ENCODE results near the gene KCNJ18. TPM values are rescaled to one million over a fixed set of nuclear protein-coding genes. Genes with fewer than 3 reads are reported as not detected.
"Not testable (repeated sequence)": the region's sequence is repeated elsewhere in the genome, so short reads cannot be mapped to it uniquely, and the experiment has no call there.

KCNJ18 gene
- total RNA-seq, 1 experiment from 2014 or later = not detected

DNA sequence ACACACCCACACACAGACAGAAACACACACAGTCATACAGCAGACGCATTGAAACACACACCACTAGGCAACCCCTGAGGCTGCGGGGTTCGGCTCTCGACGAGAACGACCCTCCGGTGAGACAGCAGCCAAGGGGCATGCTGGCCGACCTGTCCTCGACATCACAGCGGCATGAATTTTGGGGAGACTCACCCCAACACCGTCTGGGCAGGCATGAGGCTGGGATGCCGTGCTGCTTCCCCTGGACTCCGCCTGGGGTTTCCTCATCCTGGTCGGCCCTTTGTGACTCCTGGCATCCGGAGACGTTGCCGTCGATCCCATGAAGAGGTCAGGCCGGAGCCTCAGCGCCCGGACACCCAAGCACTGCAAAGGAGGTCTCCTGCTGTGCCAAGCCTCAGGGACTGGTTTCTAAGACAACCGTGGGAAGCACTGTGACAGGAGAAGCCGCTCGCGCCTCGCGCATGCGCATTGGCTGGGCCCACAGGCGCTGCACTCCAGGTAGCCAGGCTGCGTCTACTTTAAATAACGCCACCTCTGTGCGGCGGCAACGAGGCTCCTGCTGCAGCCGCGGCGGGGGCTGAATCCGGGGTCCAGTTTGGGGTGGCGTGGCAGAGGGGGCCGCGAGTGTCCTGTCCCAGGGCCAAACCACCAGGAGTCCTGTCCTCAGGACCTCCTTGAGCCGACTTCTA, 13.8 kb upstream of the KCNJ18 start:
- H3K9me3 Mint-ChIP-seq (ENCODE audit: unreplicated experiment) = no peaks in the 10 kb centered on the region
- ChIA-PET POLR2A (no interaction called here), CTCF (no interaction called here)
- Histone ChIP-seq H3K4me1 (no peaks in the 10 kb centered on the region), H3K9me3 (no peaks in the 10 kb centered on the region), H3K4me3 (ENCODE audit: low read depth, low read length) (no peak overlapping the region), H3K36me3 (ENCODE audit: control insufficient read depth, insufficient read depth, low read length) (no peaks in the 10 kb centered on the region), H3K27me3 (replicated peaks; ENCODE audit: control insufficient read depth, insufficient read depth, low read length) (no peaks in the 10 kb centered on the region)
- peaks cover 24% of the 10 kb centered on the region for H3K27me3 Mint-ChIP-seq (ENCODE audit: insufficient read depth, unreplicated experiment)
- H3K4me3 Mint-ChIP-seq (ENCODE audit: unreplicated experiment) = no peak overlapping the region
- no peaks in the 10 kb centered on the region for H3K36me3 Mint-ChIP-seq (ENCODE audit: insufficient read depth, unreplicated experiment)
- H3K27ac Mint-ChIP-seq (ENCODE audit: unreplicated experiment) = no peak overlapping the region
- no peak for TF ChIP-seq CTCF (IDR thresholded peaks at IDR 0.05; ENCODE audit: insufficient read depth in 1 of 2, low read depth in 1 of 2, low read length in 1 of 2, severe bottlenecking in 1 of 2, unreplicated experiment in 1 of 2)
- no peaks in the 10 kb centered on the region for H3K4me1 Mint-ChIP-seq (ENCODE audit: low read depth, unreplicated experiment)
- intact Hi-C loops (cut with micrococcal nuclease; ENCODE audit: unreplicated experiment) = no loop called here
- DNase-seq = peak in 1 of 2 experiments; percentile 28
- BruUV-seq (replicated peaks) = no TSS peak

DNA sequence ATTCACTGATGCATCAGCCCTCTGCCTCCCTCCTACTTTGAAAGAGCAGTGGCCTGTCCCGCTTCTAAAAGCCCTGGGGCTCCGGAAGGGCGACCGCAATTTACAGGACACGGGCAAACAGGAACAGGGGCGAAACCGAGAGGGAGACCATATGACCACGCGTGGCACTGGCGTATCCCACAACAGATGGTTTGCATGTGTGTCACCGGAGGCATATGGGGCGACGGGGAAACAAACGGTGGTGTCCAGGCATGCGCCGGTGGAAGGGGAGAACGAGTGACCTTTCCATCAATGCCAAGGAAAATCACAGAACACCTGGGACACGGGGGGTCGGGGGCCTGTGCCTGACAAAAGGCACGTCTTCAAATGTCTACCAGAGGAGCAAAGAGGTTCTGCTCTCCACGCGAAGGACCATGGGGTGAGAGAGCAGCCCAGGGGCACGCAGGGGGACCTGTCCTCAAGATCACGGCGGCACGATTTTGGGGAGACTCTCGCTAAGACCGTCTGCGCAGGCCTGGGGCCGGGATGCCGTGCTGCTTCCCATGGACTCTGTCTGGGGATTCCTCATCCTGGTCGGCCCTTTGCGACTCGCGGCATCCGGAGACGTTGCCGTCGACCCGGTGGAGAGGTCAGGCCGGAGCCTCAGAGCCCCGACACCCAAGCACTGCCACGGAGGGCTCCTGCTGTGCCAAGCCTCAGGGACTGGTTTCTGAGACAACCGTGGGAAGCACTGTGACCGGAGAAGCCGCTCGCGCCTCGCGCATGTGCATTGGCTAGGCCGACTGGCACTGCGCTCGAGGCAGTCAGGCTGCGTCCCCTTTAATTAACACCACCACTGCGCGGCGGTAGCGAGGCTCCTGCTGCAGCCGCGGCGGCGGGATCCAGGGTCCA, 12.8 kb upstream of the KCNJ18 start:
- H3K36me3 Mint-ChIP-seq (ENCODE audit: insufficient read depth, unreplicated experiment) = no peaks in the 10 kb centered on the region
- no peaks in the 10 kb centered on the region for H3K27me3 ChIP-seq (replicated peaks; ENCODE audit: control insufficient read depth, insufficient read depth, low read length)
- ChIA-PET POLR2A (no interaction called here), CTCF (no interaction called here)
- no peak for TF ChIP-seq CTCF (IDR thresholded peaks at IDR 0.05; ENCODE audit: insufficient read depth in 1 of 2, low read depth in 1 of 2, low read length in 1 of 2, severe bottlenecking in 1 of 2, unreplicated experiment in 1 of 2)
- BruUV-seq (replicated peaks) = no TSS peak
- H3K4me1 Mint-ChIP-seq (ENCODE audit: low read depth, unreplicated experiment) = no peaks in the 10 kb centered on the region
- H3K27me3 Mint-ChIP-seq (ENCODE audit: insufficient read depth, unreplicated experiment) = peaks cover 24% of the 10 kb centered on the region
- H3K27ac Mint-ChIP-seq (ENCODE audit: unreplicated experiment) = no peak overlapping the region
- no peaks in the 10 kb centered on the region for H3K4me1 ChIP-seq
- no peak overlapping the region for H3K4me3 Mint-ChIP-seq (ENCODE audit: unreplicated experiment)
- no peaks in the 10 kb centered on the region for H3K36me3 ChIP-seq (ENCODE audit: control insufficient read depth, insufficient read depth, low read length)
- peak in 1 of 2 experiments; percentile 37 for DNase-seq
- H3K9me3 ChIP-seq = no peaks in the 10 kb centered on the region
- no peaks in the 10 kb centered on the region for H3K9me3 Mint-ChIP-seq (ENCODE audit: unreplicated experiment)
- no peak overlapping the region for H3K4me3 ChIP-seq (ENCODE audit: low read depth, low read length)
- intact Hi-C loops (cut with micrococcal nuclease; ENCODE audit: unreplicated experiment) = no loop called here

DNA sequence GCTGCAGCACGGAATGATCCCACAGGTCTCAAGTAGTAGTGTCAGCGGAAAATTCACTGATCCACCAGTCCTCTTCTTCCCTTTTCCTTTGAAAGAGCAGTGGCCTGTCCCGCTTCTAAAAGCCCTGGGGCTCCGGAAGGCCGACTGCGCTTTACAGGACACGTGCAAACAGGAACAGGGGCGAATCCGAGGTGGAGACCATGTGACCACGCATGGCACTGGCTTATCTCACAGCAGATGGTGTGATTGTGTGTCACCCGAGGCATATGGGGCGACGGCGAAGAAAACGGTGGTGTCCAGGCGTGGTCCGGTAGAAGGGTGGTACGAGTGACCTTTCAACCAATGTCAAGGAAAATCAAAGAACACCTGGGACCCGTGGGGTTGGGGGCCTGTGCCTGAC, 12.0 kb upstream of the KCNJ18 start:
- H3K36me3 Mint-ChIP-seq (ENCODE audit: insufficient read depth, unreplicated experiment) = no peaks in the 10 kb centered on the region
- no peak overlapping the region for H3K27ac Mint-ChIP-seq (ENCODE audit: unreplicated experiment)
- BruUV-seq (replicated peaks) = no TSS peak
- DNase-seq = peak in 1 of 2 experiments; percentile 22
- H3K9me3 Mint-ChIP-seq (ENCODE audit: unreplicated experiment) = no peaks in the 10 kb centered on the region
- CTCF ChIA-PET = no interaction called here
- H3K4me1 ChIP-seq = no peaks in the 10 kb centered on the region
- H3K27me3 Mint-ChIP-seq (ENCODE audit: insufficient read depth, unreplicated experiment) = peaks cover 24% of the 10 kb centered on the region
- no peaks in the 10 kb centered on the region for H3K4me1 Mint-ChIP-seq (ENCODE audit: low read depth, unreplicated experiment)
- H3K4me3 ChIP-seq (ENCODE audit: low read depth, low read length) = no peak overlapping the region
- H3K9me3 ChIP-seq = no peaks in the 10 kb centered on the region
- POLR2A ChIA-PET = no interaction called here
- no peaks in the 10 kb centered on the region for H3K27me3 ChIP-seq (replicated peaks; ENCODE audit: control insufficient read depth, insufficient read depth, low read length)
- H3K36me3 ChIP-seq (ENCODE audit: control insufficient read depth, insufficient read depth, low read length) = no peaks in the 10 kb centered on the region
- intact Hi-C loops (cut with micrococcal nuclease; ENCODE audit: unreplicated experiment) = no loop called here
- no peak overlapping the region for H3K4me3 Mint-ChIP-seq (ENCODE audit: unreplicated experiment)
- no peak for TF ChIP-seq CTCF (IDR thresholded peaks at IDR 0.05; ENCODE audit: insufficient read depth in 1 of 2, low read depth in 1 of 2, low read length in 1 of 2, severe bottlenecking in 1 of 2, unreplicated experiment in 1 of 2)

- H3K27me3 Mint-ChIP-seq (ENCODE audit: insufficient read depth, unreplicated experiment) = peaks cover 20% of the 10 kb centered on the region
- H3K27ac Mint-ChIP-seq (ENCODE audit: unreplicated experiment); CTCF ChIA-PET; H3K4me3 Mint-ChIP-seq (ENCODE audit: unreplicated experiment); H3K36me3 ChIP-seq (ENCODE audit: control insufficient read depth, insufficient read depth, low read length); H3K27me3 ChIP-seq (replicated peaks; ENCODE audit: control insufficient read depth, insufficient read depth, low read length); POLR2A ChIA-PET; H3K9me3 Mint-ChIP-seq (ENCODE audit: unreplicated experiment); H3K4me3 ChIP-seq (ENCODE audit: low read depth, low read length); intact Hi-C loops (cut with micrococcal nuclease; ENCODE audit: unreplicated experiment); H3K4me1 ChIP-seq; H3K9me3 ChIP-seq; H3K36me3 Mint-ChIP-seq (ENCODE audit: insufficient read depth, unreplicated experiment); H3K4me1 Mint-ChIP-seq (ENCODE audit: low read depth, unreplicated experiment); BruUV-seq (replicated peaks): not testable (repeated sequence)
- peak in 1 of 2 experiments; percentile 22 for DNase-seq
Measured at GRCh38 chr17:21680850-21681351, 11.4 kb upstream of the KCNJ18 start.
